SH-SY5Y (cell line): ENCODE data around the gene SHB.

ENCODE experiments used
- GATA2 ChIP-seq: IDR thresholded peaks from 2 replicates; pipeline ENCODE4 v1.6.1; 2011; ENCODE audit warnings: mild to moderate bottlenecking, low read depth, low read length
- GATA3 ChIP-seq: IDR thresholded peaks from 2 replicates; pipeline ENCODE4 v1.6.1; 2011; ENCODE audit warnings: low read depth, mild to moderate bottlenecking, low read length, moderate library complexity

The SHB gene, protein sequence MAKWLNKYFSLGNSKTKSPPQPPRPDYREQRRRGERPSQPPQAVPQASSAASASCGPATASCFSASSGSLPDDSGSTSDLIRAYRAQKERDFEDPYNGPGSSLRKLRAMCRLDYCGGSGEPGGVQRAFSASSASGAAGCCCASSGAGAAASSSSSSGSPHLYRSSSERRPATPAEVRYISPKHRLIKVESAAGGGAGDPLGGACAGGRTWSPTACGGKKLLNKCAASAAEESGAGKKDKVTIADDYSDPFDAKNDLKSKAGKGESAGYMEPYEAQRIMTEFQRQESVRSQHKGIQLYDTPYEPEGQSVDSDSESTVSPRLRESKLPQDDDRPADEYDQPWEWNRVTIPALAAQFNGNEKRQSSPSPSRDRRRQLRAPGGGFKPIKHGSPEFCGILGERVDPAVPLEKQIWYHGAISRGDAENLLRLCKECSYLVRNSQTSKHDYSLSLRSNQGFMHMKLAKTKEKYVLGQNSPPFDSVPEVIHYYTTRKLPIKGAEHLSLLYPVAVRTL

GRCh38 chr9:38068701-38069628 is at the start of gene SHB:
TSS of gene SHB (minus strand) at chr9:38069227. CDS start at chr9:38068645, 582 bp downstream.
- no peak for TF ChIP-seq GATA2
- TF ChIP-seq GATA3: no peak

DNA sequence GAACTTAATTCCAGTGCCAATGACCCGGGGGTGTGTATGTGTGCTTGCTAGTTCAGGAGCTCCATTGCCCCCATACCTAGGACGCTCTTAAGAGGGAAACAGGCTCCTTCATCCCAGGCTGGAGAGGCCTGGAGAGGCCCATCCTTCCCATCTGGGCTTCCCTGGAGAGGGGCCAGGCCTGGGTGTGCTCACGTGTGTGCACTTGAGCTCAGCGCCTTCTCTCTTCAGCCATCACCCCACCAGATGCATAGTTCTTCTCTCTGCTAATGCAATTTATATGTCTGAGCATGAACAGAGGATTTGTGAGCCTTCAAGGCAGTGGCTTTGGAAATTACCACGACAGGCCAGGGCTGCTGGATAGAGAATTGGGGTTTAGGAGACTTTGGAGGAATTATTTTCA is 48.6 kb upstream of the SHB start:
- no peak for TF ChIP-seq GATA3
- TF ChIP-seq GATA2: no peak

DNA sequence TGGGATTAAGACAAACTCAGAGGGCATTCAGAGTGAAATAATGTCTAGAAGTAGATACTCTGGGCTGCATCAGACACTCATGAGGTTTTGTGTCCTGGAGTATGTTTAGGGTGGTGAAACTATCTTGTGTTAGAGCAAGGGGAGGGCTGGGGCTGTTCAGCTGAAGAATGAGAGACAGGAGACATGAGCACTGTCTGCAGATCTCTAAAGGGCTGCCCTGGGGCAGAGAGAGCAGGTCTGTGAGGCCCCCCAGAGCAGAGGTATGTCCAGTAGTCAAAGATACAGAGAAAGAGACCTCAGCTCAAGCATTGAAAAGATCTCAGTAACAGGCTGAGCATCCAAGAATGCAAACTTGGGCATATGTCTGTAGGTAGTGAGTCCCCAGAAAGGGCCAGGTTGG is 45.9 kb upstream of the SHB start:
- no peak for TF ChIP-seq GATA3
- no peak for TF ChIP-seq GATA2

DNA sequence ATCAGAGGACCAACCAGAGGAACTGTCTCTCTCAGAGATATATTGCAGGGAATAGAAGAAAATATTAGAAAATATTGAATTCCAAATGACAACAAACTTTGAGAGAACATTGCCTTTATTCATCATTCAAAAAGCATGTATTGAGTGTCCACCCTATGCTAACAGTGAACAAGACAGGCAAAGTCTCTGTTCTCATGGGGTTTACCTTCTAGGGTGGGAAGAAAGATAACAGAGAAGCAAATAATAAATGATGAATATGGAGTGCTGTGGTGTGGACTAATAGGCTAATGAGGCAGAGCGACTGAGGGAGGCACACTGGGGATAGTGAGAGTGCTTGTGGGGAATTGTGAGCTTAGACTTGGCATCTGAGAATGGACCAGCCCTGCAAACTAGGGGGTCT is 43.4 kb upstream of the SHB start:
- TF ChIP-seq GATA2 (no peak), GATA3 (no peak)

- TF ChIP-seq GATA3 (no peak), GATA2 (no peak)
Observed at GRCh38 chr9:38112049-38112448, 43.0 kb upstream of the SHB start.

GRCh38 chr9:38110476-38110875 is 41.4 kb upstream of the SHB start:
- no peak for TF ChIP-seq GATA3
- no peak for TF ChIP-seq GATA2

GRCh38 chr9:38109601-38110000 is 40.6 kb upstream of the SHB start:
- TF ChIP-seq GATA3: no peak
- TF ChIP-seq GATA2: no peak

DNA sequence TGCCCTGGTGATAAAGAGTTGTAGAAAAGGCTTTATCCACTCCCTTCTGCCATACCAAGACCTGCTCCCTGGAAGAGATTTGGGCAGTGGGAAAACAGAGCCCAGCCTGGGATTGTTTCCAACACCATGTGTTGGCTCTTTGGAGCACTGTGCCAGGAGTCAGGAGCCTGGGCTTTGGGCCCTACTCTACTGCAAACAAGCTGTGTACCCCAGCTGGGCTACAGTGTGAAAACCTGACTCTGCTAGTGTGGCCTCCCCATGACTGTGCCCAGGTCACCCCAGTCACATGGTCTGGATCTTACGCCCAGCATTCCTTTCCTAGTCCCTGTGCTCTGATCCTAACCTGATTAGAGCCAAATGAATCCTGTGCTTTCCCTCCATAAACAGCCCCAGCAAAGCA is 39.3 kb upstream of the SHB start:
- no peak for TF ChIP-seq GATA3
- TF ChIP-seq GATA2: no peak

- TF ChIP-seq GATA3: no peak
- TF ChIP-seq GATA2: no peak
Observed at GRCh38 chr9:38107811-38108304, 38.8 kb upstream of the SHB start.

- TF ChIP-seq GATA2 (no peak), GATA3 (no peak)
Observed at GRCh38 chr9:38107405-38107804, 38.4 kb upstream of the SHB start.

DNA sequence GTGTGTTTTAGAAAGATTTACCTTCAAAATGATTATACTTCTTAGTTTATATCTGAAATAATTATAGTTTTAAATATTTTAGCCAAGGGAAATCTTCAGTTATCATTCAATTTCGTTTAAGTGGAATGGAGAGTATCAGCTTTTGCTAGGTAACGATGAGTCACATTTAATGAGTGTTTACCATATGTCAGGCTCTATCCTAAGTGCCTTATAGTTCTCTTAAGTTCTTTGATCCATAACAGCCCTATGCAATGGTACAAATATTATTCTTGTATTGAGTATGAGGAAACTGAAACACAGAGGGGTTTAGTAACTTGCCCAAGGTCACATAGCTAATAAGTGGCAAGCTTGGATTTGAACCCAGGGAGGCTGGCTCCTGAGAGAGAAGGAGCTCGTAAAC is 37.5 kb upstream of the SHB start:
- TF ChIP-seq GATA3 (no peak), GATA2 (no peak)

GRCh38 chr9:38103340-38103739 is 34.3 kb upstream of the SHB start:
- no peak for TF ChIP-seq GATA2
- no peak for TF ChIP-seq GATA3

GRCh38 chr9:38101423-38101822 is 32.4 kb upstream of the SHB start:
- TF ChIP-seq GATA3: no peak
- no peak for TF ChIP-seq GATA2

- no peak for TF ChIP-seq GATA2
- no peak for TF ChIP-seq GATA3
Observed at GRCh38 chr9:38096238-38096805, 27.3 kb upstream of the SHB start.
